NCI-H748 (cell line): ENCODE data around the gene STX8.
A peak's percentile ranks its signal among the peaks of the same experiment; 100 is the strongest.
"Not testable (repeated sequence)": the region's sequence is repeated elsewhere in the genome, so short reads cannot be mapped to it uniquely, and the experiment has no call there.

Experiments
- DNase-seq: peaks from one replicate; lab custom pipeline; 2025; ENCODE audit not compliant: unreplicated experiment; lab: John Stamatoyannopoulos, UW

Gene STX8

GRCh38 chr17:9355231-9355630 is 220.4 kb downstream of the STX8 start:
- DNase-seq, result not testable (repeated sequence)

GRCh38 chr17:9350080-9350479 is 225.5 kb downstream of the STX8 start:
- DNase-seq, result no peak

- DNase-seq, result no peak
Observed at GRCh38 chr17:9346296-9346926, 229.2 kb downstream of the STX8 start.

- DNase-seq, result no peak
Observed at GRCh38 chr17:9343516-9343915, 232.1 kb downstream of the STX8 start.

GRCh38 chr17:9342225-9342624 is 233.4 kb downstream of the STX8 start:
- no peak for DNase-seq

GRCh38 chr17:9339958-9340357 is 235.7 kb downstream of the STX8 start:
- DNase-seq, result peak; percentile 32

GRCh38 chr17:9339482-9339881 is 236.1 kb downstream of the STX8 start:
- DNase-seq, result not testable (repeated sequence)

GRCh38 chr17:9336817-9337216 is 238.8 kb downstream of the STX8 start:
- DNase-seq, result no peak

- no peak for DNase-seq
Observed at GRCh38 chr17:9334536-9335446, 240.8 kb downstream of the STX8 start.

- DNase-seq, result no peak
Observed at GRCh38 chr17:9332132-9332494, 243.5 kb downstream of the STX8 start.

GRCh38 chr17:9331279-9332131 is 244.1 kb downstream of the STX8 start:
- no peak for DNase-seq

- no peak for DNase-seq
Observed at GRCh38 chr17:9330611-9331271, 244.9 kb downstream of the STX8 start.

GRCh38 chr17:9330141-9330540 is 245.5 kb downstream of the STX8 start:
- DNase-seq, result no peak

- no peak for DNase-seq
Observed at GRCh38 chr17:9329251-9329921, 246.2 kb downstream of the STX8 start.

- DNase-seq, result no peak
Observed at GRCh38 chr17:9324864-9325263, 250.8 kb downstream of the STX8 start.

- no peak for DNase-seq
Observed at GRCh38 chr17:9322326-9322725, 253.3 kb downstream of the STX8 start.

- no peak for DNase-seq
Observed at GRCh38 chr17:9321890-9322289, 253.7 kb downstream of the STX8 start.

- DNase-seq, result no peak
Observed at GRCh38 chr17:9315360-9315759, 260.3 kb downstream of the STX8 start.

- no peak for DNase-seq
Observed at GRCh38 chr17:9313346-9313745, 262.3 kb downstream of the STX8 start.

GRCh38 chr17:9309216-9309615 is 266.4 kb downstream of the STX8 start:
- DNase-seq, result no peak
